Heart right ventricle (tissue), 16 donors: ENCODE measurements around the gene LSM14A. TPM values are rescaled to one million over a fixed set of nuclear protein-coding genes. Genes with fewer than 3 reads are reported as not detected.
"Not testable (repeated sequence)": the region's sequence is repeated elsewhere in the genome, so short reads cannot be mapped to it uniquely, and the experiment has no call there.

ENCODE experiments used
- ATAC-seq, 8 donors: fragments of 200-7000 bp; cut with Tn5 transposase; one replicate each; pipeline ENCODE4 v1.9.1; 2020; ENCODE audit warnings: mild to moderate bottlenecking in 8 of 8, moderate library complexity in 8 of 8, moderate number of reproducible peaks in 1 of 8
- DNase-seq, 2 donors: peaks; one replicate each; pipeline ENCODE4 v3.0.0-alpha.2; 2020
- H3K27ac ChIP-seq, 10 donors: fragments of 200-600 bp; sonication (generic) in 2 of 10; one replicate each; pipeline versions ENCODE4 v1.5.0 to v1.8.0; 2020 to 2022; ENCODE audit warnings: mild to moderate bottlenecking in 3 of 10
- H3K27me3 ChIP-seq, 7 donors: fragments of 200-600 bp; one replicate each; pipeline ENCODE4 v1.8.0; 2021 to 2022; ENCODE audit warnings: mild to moderate bottlenecking in 2 of 7
- H3K36me3 ChIP-seq, 9 donors: fragments of 200-600 bp; sonication (generic) in 1 of 9; one replicate each; pipeline versions ENCODE4 v1.5.0 to v1.8.0; 2020 to 2022; ENCODE audit warnings: mild to moderate bottlenecking in 2 of 9
- H3K4me1 ChIP-seq, 9 donors: fragments of 200-600 bp; sonication (generic) in 1 of 9; one replicate each; pipeline versions ENCODE4 v1.5.0 to v1.8.0; 2020 to 2022; ENCODE audit warnings: mild to moderate bottlenecking in 4 of 9
- H3K4me3 ChIP-seq, 10 donors: fragments of 200-600 bp; sonication (generic) in 2 of 10; one replicate each; pipeline versions ENCODE4 v1.5.0 to v1.8.0; 2020 to 2022; ENCODE audit warnings: mild to moderate bottlenecking in 7 of 10, moderate library complexity in 2 of 10
- H3K9me3 ChIP-seq, 11 donors: fragments of 200-600 bp in 10 of 11; sonication (generic) in 2 of 11; one replicate each; pipeline versions ENCODE4 v1.5.0 to v1.8.0; 2013 to 2022; ENCODE audit warnings: mild to moderate bottlenecking in 2 of 11, control low read depth in 1 of 11, moderate library complexity in 1 of 11
- WGBS, 2 donors: extraction: QIAGEN DNeasy Blood & Tissue Kit; methylation state at CpG; one replicate each; pipeline ENCODE4 v1.1.7; 2013; ENCODE audit warnings: inconsistent platforms in 1 of 2; 5-methylcytosine and 5-hydroxymethylcytosine counted together
- intact Hi-C, 10 donors: fragments of 100-400 bp; cut with DNase I; formaldehyde crosslinking; loops; one replicate each; pipeline versions ENCODE4 v1.11.1 to v1.14.2; 2022
- polyA plus RNA-seq, 2 donors: library from polyadenylated mRNA; stranded (reverse); fragments of 200-250 nt; gene quantifications; one replicate each; pipeline ENCODE4 v1.2.3, GENCODE V29; 2013
- total RNA-seq, 10 donors: library from RNA; stranded (reverse); fragmentation: NEBNext Ultra II Directional in 3 of 10; extraction: Animal tissue kit (Norgen Biotek cat#: 25700) in 3 of 10; gene quantifications; one replicate each; pipeline versions ENCODE4 v1.2.1 to v1.2.4, GENCODE V29; 2021 to 2023
- TF ChIP-seq, protein P1 (sequence below), 9 donors: fragments of 200-600 bp; sonication (generic) in 2 of 9; IDR thresholded peaks; one replicate each; pipeline versions ENCODE4 v1.5.0 to v1.8.0; 2021 to 2022; ENCODE audit warnings: antibody characterized with exemption in 9 of 9, mild to moderate bottlenecking in 5 of 9, moderate library complexity in 1 of 9
- donor health status: Arrhythmogenic right ventricular cardiomyopathy.
- donor health status: ischemic (EF 13 %, LVEDD 7.1; RV severe dilation, severe dysfunction).
- donor health status: healthy with polysubstance abuse.
- donor health status: DM: no; HTN: yes; CAD: no.
- donor health status: DM: no; HTN: no; CAD: no.
- donor health status: ischemic (EF 25% LVEDD 6.9; RV normal size, moderate dysfunction).
- donor health status: ischemic (EF 25% LVEDD 5.7; RV mildly dilated, moderate dysfunction).
- donor health status: healthy.
- donor health status: DM: yes; HTN: yes; CAD: no.
- donor health status: Ischemic cardiomyopathy.
- donor health status: ischemic (EF 35%, LVEDD 5.7; RV mildly dilated, moderate dysfunction).
- donor health status: nonischemic (EF 11% LVEDD 7.7; RV severe dilation, severe dysfunction).
- donor health status: DM: yes; HTN: yes; CAD: no.
- donor health status: PGD.
- donor health status: ischemic (EF 29% LVEDD 5.4; RV normal size, mild dysfunction).
- donor health status: nonischemic (EF 23%, LVEDD 6.1; RV moderate dilation, normal function).

The LSM14A gene
- total and polyA plus RNA-seq, 12 donors: 44.7 to 78.0 (median 66.1) TPM

DNA sequence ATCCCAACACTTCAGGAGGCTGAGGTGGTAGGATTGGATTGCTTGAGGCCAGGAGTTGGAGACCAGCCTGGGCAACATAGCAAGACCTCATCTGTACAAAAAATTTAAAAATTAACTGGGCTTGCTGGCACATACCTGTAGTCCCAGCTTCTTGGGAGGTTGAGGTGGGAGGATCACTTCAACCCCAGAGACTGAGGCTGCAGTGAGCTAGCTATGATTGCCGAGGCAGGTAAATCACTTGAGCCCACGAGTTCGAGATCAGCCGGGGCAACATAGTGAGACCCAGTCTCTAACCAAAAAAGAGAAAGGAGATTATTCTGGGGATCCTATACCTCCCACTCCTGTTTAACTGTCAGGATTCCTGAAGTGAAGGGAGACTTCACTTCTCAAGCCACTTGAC, 65.6 kb downstream of the LSM14A start:
- Histone ChIP-seq H3K4me1 (peaks cover 0 to 15% (median 5%) of the 10 kb centered on the region in 9 donors), H3K36me3 (no peaks in the 10 kb centered on the region)
- 95 to 99% methylated on average over 4 of the region's 4 CpGs for WGBS, 2 donors

DNA sequence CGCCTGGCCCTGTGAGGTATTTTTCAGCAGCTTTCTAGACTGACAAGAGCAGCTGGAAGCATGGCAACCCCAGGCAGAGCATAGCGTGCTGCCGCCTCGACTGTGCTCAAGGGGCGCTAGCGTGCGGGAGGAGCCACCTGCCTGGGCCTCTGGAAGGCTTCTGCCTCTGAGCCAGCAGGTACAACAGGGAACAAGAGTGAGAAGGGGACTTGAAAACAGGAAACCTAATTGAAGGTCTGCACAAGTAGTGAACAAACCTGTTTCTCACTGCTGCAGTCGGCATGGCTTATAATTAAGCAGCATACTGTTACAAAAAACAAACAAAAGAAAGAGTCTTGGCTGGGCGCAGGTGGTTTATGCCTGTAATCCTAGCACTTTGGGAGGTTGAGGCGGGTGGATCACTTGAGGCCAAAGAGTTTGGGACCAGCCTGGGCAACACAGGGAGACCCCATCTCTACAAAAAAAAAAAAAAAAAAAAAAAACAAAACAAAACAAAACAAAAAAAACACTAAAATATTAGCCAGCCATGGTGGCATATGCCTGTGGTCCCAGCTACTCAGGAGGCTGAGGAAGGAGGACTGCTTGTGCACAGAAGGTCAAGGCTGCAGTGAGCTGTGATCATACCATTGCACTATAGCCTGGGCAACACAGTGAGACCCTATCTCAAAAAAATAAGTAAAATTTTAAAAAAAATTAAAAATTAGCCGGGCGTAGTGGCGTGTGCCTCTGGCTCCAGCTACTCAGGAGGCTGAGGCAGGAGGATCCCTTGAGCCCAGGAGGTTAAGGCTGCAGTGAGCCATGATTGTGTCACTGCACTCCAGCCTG, 69.4 kb downstream of the LSM14A start:
- Histone ChIP-seq H3K27me3 (no peaks in the 10 kb centered on the region), H3K9me3 (no peaks in the 10 kb centered on the region), H3K36me3 (no peaks in the 10 kb centered on the region), H3K4me1 (peaks cover 0 to 18% (median 5%) of the 10 kb centered on the region in 9 donors), H3K4me3 (no peak overlapping the region), H3K27ac (no peak overlapping the region)
- DNase-seq (no peak), ATAC-seq (no peak)
- WGBS, 2 donors: 79 to 86% methylated on average over 13 of the region's 13 CpGs
- intact Hi-C loops: loop anchor here in 1 of 10 donors (10.0 kb wide), 1 partner anchor 93 kb away; no protein-coding TSS in a partner anchor
- TF ChIP-seq, protein P1, sequence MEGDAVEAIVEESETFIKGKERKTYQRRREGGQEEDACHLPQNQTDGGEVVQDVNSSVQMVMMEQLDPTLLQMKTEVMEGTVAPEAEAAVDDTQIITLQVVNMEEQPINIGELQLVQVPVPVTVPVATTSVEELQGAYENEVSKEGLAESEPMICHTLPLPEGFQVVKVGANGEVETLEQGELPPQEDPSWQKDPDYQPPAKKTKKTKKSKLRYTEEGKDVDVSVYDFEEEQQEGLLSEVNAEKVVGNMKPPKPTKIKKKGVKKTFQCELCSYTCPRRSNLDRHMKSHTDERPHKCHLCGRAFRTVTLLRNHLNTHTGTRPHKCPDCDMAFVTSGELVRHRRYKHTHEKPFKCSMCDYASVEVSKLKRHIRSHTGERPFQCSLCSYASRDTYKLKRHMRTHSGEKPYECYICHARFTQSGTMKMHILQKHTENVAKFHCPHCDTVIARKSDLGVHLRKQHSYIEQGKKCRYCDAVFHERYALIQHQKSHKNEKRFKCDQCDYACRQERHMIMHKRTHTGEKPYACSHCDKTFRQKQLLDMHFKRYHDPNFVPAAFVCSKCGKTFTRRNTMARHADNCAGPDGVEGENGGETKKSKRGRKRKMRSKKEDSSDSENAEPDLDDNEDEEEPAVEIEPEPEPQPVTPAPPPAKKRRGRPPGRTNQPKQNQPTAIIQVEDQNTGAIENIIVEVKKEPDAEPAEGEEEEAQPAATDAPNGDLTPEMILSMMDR (IDR thresholded peaks at IDR 0.05): no peak

More for the DNA sequence above, 65.6 kb downstream of the LSM14A start:
- Histone ChIP-seq H3K27ac (no peak overlapping the region), H3K27me3 (no peaks in the 10 kb centered on the region), H3K9me3 (peaks cover 0 to 3% (median 0%) of the 10 kb centered on the region in 11 donors), H3K4me3 (no peak overlapping the region)
- ATAC-seq (no peak), DNase-seq (no peak)
- intact Hi-C loops: no loop called here
- TF ChIP-seq, protein P1 (IDR thresholded peaks at IDR 0.05): no peak

- not testable (repeated sequence) for DNase-seq, H3K9me3 ChIP-seq, H3K27me3 ChIP-seq, H3K36me3 ChIP-seq, H3K4me3 ChIP-seq, H3K27ac ChIP-seq
- 88 to 89% methylated on average over 10 of the region's 10 CpGs for WGBS, 2 donors
- peak; percentile 67 to 92 (median 90) for ATAC-seq
- peaks cover 0 to 18% (median 5%) of the 10 kb centered on the region in 9 donors for H3K4me1 ChIP-seq
- intact Hi-C loops: loop anchor here in 1 of 10 donors (10.0 kb wide), 1 partner anchor 91 kb away; no protein-coding TSS in a partner anchor
Measured at GRCh38 chr19:34243138-34243875, 71.0 kb downstream of the LSM14A start.

GRCh38 chr19:34243876-34244578, 71.7 kb downstream of the LSM14A start:
- H3K4me1 ChIP-seq: peaks cover 0 to 18% (median 5%) of the 10 kb centered on the region in 9 donors
- TF ChIP-seq, protein P1 (IDR thresholded peaks at IDR 0.05): no peak
- H3K36me3 ChIP-seq: no peaks in the 10 kb centered on the region
- intact Hi-C loops: loop anchor here in 1 of 10 donors (10.0 kb wide), 1 partner anchor 91 kb away; no protein-coding TSS in a partner anchor
- H3K27ac ChIP-seq: no peak overlapping the region
- peak in 3 of 8 donors; percentile 32 to 46 (median 41) for ATAC-seq
- H3K4me3 ChIP-seq: no peak overlapping the region
- DNase-seq: no peak
- WGBS, 2 donors: 83 to 85% methylated on average over 17 of the region's 17 CpGs
- no peaks in the 10 kb centered on the region for H3K9me3 ChIP-seq
- no peaks in the 10 kb centered on the region for H3K27me3 ChIP-seq
